ENCODE data around the gene TWIST2.

The TWIST2 gene

DNA sequence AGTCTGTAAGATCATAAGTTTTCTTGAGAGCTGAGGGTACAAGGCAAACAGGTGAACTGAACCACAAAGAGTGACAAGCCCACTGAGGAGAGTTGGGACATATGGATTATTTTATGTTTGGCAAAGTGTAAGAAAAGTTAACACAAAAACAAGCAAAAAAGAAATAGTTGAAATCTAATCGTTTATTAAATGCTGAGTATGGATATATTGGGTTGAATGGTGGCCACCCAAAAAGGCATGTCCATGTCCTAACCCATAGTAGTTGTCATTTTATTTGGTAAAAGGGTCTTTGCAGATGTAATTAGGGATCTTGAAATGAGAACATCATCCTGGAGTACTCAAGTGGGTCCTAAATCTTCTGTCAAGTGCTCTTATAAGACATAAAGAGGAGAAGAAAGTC is 24.9 kb upstream of the TWIST2 start:
- H3F3A ChIP-seq (ENCODE audit: insufficient read depth, low read length) = no peaks in the 10 kb centered on the region
- no peaks in the 10 kb centered on the region for H3K79me2 ChIP-seq (ENCODE audit: insufficient read depth, low read length)
- no peaks in the 10 kb centered on the region for H3K9me3 ChIP-seq (ENCODE audit: low read length)
- H2AFZ ChIP-seq (ENCODE audit: low read length) = no peak overlapping the region
- no peaks in the 10 kb centered on the region for H3K36me3 ChIP-seq (ENCODE audit: insufficient read depth, low read length)
- H3K4me2 ChIP-seq (ENCODE audit: low read length) = no peak overlapping the region
- no peak for TF ChIP-seq EZH2 (IDR thresholded peaks at IDR 0.05; ENCODE audit: borderline replicate concordance, low read length)
- TF ChIP-seq, protein P1, sequence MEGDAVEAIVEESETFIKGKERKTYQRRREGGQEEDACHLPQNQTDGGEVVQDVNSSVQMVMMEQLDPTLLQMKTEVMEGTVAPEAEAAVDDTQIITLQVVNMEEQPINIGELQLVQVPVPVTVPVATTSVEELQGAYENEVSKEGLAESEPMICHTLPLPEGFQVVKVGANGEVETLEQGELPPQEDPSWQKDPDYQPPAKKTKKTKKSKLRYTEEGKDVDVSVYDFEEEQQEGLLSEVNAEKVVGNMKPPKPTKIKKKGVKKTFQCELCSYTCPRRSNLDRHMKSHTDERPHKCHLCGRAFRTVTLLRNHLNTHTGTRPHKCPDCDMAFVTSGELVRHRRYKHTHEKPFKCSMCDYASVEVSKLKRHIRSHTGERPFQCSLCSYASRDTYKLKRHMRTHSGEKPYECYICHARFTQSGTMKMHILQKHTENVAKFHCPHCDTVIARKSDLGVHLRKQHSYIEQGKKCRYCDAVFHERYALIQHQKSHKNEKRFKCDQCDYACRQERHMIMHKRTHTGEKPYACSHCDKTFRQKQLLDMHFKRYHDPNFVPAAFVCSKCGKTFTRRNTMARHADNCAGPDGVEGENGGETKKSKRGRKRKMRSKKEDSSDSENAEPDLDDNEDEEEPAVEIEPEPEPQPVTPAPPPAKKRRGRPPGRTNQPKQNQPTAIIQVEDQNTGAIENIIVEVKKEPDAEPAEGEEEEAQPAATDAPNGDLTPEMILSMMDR (IDR thresholded peaks at IDR 0.05; ENCODE audit: low read length) = no peak
- no peak overlapping the region for H3K4me3 ChIP-seq (ENCODE audit: low read depth, low read length, poor library complexity, severe bottlenecking)
- H3K9ac ChIP-seq (ENCODE audit: low read length) = no peak overlapping the region
- no peak overlapping the region for H3K27ac ChIP-seq (ENCODE audit: low read depth, low read length, poor library complexity, severe bottlenecking)
- H4K20me1 ChIP-seq (ENCODE audit: insufficient read depth, low read length) = no peaks in the 10 kb centered on the region
- no peaks in the 10 kb centered on the region for H3K9me2 ChIP-seq (ENCODE audit: low read depth, low read length)
- H3K27me3 ChIP-seq (ENCODE audit: insufficient read depth, low read length) = no peaks in the 10 kb centered on the region
- H3K4me1 ChIP-seq (ENCODE audit: insufficient read depth, low read length, severe bottlenecking) = no peaks in the 10 kb centered on the region

DNA sequence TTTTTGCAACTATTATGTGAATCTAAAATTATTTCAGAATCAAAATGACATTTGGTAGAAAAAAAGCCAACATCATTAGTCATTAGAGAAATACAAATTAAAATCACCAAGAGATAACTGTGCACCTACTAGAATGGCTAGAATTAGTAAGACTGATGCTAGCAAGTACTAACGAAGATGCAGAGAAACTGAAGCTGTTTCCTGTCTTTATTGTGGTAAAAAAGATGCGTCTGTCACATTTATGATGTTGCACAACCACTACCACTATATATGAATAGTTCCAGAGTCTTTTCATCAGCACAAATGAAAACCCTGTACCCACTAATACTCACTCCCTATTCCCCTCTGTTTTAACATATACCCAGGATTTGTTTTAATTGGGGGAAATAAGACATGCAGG is 16.7 kb upstream of the TWIST2 start:
- TF ChIP-seq EZH2 (IDR thresholded peaks at IDR 0.05; ENCODE audit: borderline replicate concordance, low read length) = no peak
- TF ChIP-seq, protein P1 (IDR thresholded peaks at IDR 0.05; ENCODE audit: low read length) = no peak
- no peaks in the 10 kb centered on the region for H4K20me1 ChIP-seq (ENCODE audit: insufficient read depth, low read length)
- H3K9me2 ChIP-seq (ENCODE audit: low read depth, low read length) = no peaks in the 10 kb centered on the region
- H3K4me2 ChIP-seq (ENCODE audit: low read length) = no peak overlapping the region
- H3K4me1 ChIP-seq (ENCODE audit: insufficient read depth, low read length, severe bottlenecking) = no peaks in the 10 kb centered on the region
- no peak overlapping the region for H3K4me3 ChIP-seq (ENCODE audit: low read depth, low read length, poor library complexity, severe bottlenecking)
- H2AFZ ChIP-seq (ENCODE audit: low read length) = no peak overlapping the region
- H3K27me3 ChIP-seq (ENCODE audit: insufficient read depth, low read length) = no peaks in the 10 kb centered on the region
- H3F3A ChIP-seq (ENCODE audit: insufficient read depth, low read length) = no peaks in the 10 kb centered on the region
- no peaks in the 10 kb centered on the region for H3K79me2 ChIP-seq (ENCODE audit: insufficient read depth, low read length)
- H3K27ac ChIP-seq (ENCODE audit: low read depth, low read length, poor library complexity, severe bottlenecking) = no peak overlapping the region
- no peaks in the 10 kb centered on the region for H3K36me3 ChIP-seq (ENCODE audit: insufficient read depth, low read length)
- H3K9me3 ChIP-seq (ENCODE audit: low read length) = no peaks in the 10 kb centered on the region
- H3K9ac ChIP-seq (ENCODE audit: low read length) = no peak overlapping the region

DNA sequence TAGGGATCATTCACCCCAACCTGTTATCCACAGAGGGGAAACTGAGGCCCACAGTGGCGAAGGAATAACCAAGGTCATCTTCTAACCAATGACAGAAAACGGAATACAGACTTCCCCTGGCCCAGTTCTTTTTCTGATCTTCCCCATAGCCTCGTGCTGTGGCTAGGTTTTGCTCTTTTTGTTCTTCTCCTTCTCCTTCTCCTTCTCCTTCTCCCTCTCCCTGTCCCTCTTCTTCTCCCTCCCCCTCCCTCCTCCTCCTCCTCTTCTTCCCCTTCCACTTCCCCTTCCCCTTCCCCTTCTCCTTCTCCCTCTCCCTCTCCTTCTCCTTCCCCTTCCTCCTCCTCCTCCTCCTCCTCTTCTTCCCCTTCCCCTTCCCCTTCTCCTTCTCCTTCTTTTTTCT is 12.9 kb upstream of the TWIST2 start:
- H3K27me3 ChIP-seq (ENCODE audit: insufficient read depth, low read length) = no peaks in the 10 kb centered on the region
- no peak overlapping the region for H3K4me2 ChIP-seq (ENCODE audit: low read length)

More for the DNA sequence above, 12.9 kb upstream of the TWIST2 start:
- Histone ChIP-seq H4K20me1 (ENCODE audit: insufficient read depth, low read length) (no peaks in the 10 kb centered on the region), H2AFZ (ENCODE audit: low read length) (no peak overlapping the region), H3K9ac (ENCODE audit: low read length) (no peak overlapping the region), H3K79me2 (ENCODE audit: insufficient read depth, low read length) (no peaks in the 10 kb centered on the region), H3K9me3 (ENCODE audit: low read length) (no peaks in the 10 kb centered on the region), H3K4me1 (ENCODE audit: insufficient read depth, low read length, severe bottlenecking) (no peaks in the 10 kb centered on the region), H3K36me3 (ENCODE audit: insufficient read depth, low read length) (no peaks in the 10 kb centered on the region), H3F3A (ENCODE audit: insufficient read depth, low read length) (no peaks in the 10 kb centered on the region), H3K4me3 (ENCODE audit: low read depth, low read length, poor library complexity, severe bottlenecking) (no peak overlapping the region), H3K27ac (ENCODE audit: low read depth, low read length, poor library complexity, severe bottlenecking) (no peak overlapping the region), H3K9me2 (ENCODE audit: low read depth, low read length) (no peaks in the 10 kb centered on the region)
- no peak for TF ChIP-seq EZH2 (IDR thresholded peaks at IDR 0.05; ENCODE audit: borderline replicate concordance, low read length)
- TF ChIP-seq, protein P1 (IDR thresholded peaks at IDR 0.05; ENCODE audit: low read length) = no peak

Data from OCI-LY1 (cell line).